Ovary (tissue), 9 donors: Measurements from ENCODE around the gene ZBED1. TPM values are rescaled to one million over a fixed set of nuclear protein-coding genes. Genes with fewer than 3 reads are reported as not detected.
"Not testable (repeated sequence)": the region's sequence is repeated elsewhere in the genome, so short reads cannot be mapped to it uniquely, and the experiment has no call there.

Experiments
- DNase-seq, 5 donors: peaks; one replicate each; pipeline ENCODE4 v3.0.0-alpha.2; 2019 to 2020
- H3K27ac ChIP-seq, 2 donors: fragments of 200-600 bp; one replicate each; pipeline versions ENCODE4 v1.5.1 to v1.8.0; 2019 to 2022
- H3K27me3 ChIP-seq: fragments of 200-600 bp; one replicate; pipeline ENCODE4 v1.8.0; 2022
- H3K36me3 ChIP-seq: fragments of 200-600 bp; sonication (generic); one replicate; pipeline ENCODE4 v1.5.1; 2019
- H3K4me1 ChIP-seq: one replicate; pipeline ENCODE4 v1.8.1; 2013; ENCODE audit warnings: mild to moderate bottlenecking, moderate library complexity; ENCODE audit not compliant: insufficient read depth
- H3K4me3 ChIP-seq: fragments of 200-600 bp; sonication (generic); one replicate; pipeline ENCODE4 v1.5.1; 2017
- H3K9me3 ChIP-seq, 2 donors: fragments of 200-600 bp in 1 of 2; sonication (generic) in 1 of 2; one replicate each; pipeline versions ENCODE4 v1.5.1 to v1.8.1; 2013 to 2019; ENCODE audit warnings: mild to moderate bottlenecking in 1 of 2, moderate library complexity in 1 of 2
- CTCF ChIP-seq, 3 donors: fragments of 450-650 bp in 2 of 3; fragments of 200-600 bp in 1 of 3; IDR thresholded peaks; one replicate each; pipeline versions ENCODE4 v1.5.1 to v1.8.0; 2016 to 2022; ENCODE audit warnings: antibody characterized with exemption in 3 of 3, mild to moderate bottlenecking in 1 of 3
- EP300 ChIP-seq: sonication (generic); formaldehyde crosslinking; IDR thresholded peaks from one replicate; pipeline ENCODE4 v1.6.1; 2017; ENCODE audit warnings: antibody characterized with exemption
- POLR2A ChIP-seq: fragments of 450-650 bp; IDR thresholded peaks from one replicate; pipeline ENCODE4 v1.6.1; 2017; ENCODE audit warnings: antibody characterized with exemption, mild to moderate bottlenecking, moderate library complexity
- WGBS, 3 donors: extraction: QIAGEN DNeasy Blood & Tissue Kit in 1 of 3; methylation state at CpG; one replicate each; pipeline versions ENCODE4 v1.1.5 to v1.1.7; 2013 to 2017; 5-methylcytosine and 5-hydroxymethylcytosine counted together
- intact Hi-C, 4 donors: fragments of 100-400 bp; cut with DNase I; formaldehyde crosslinking; loops; one replicate each; pipeline versions ENCODE4 v1.11.0 to v1.15.1; 2022 to 2023
- polyA plus RNA-seq, 2 donors: library from polyadenylated mRNA; stranded (reverse); fragments of 200-250 nt in 1 of 2; fragments of 350-450 nt in 1 of 2; fragmentation: Illumina TruSeq in 1 of 2; extraction: RNeasy Lipid Tissue Mini Kit (QIAGEN cat#74804) in 1 of 2; gene quantifications; one replicate each; pipeline ENCODE4 v1.2.3, GENCODE V29; 2013 to 2014
- total RNA-seq, 7 donors: library from RNA; depleted of rRNA in 2 of 7; stranded (reverse); fragments of >200 nt in 2 of 7; fragmentation: NEBNext Ultra II Directional in 3 of 7; extraction: Animal tissue kit (Norgen Biotek cat#: 25700) in 3 of 7; gene quantifications; one replicate each; pipeline versions ENCODE4 v1.1.0 to v1.2.4, GENCODE V29; 2016 to 2023
- donor health status: DM: no; HTN: no; CAD: no; lungs with moderate emphysema.
- donor health status: DM: no; HTN: no; CAD: no.
- donor health status: Bipolar disorder and iron deficiency.
- donor health status: DM: yes; HTN: yes; CAD: no.
- donor health status: DM: no; HTN: no; CAD: no.
- donor health status: DM: yes; HTN: yes; CAD: no.

Gene ZBED1
- total and polyA plus RNA-seq, 9 donors, result 23.4 to 39.0 (median 26.0) TPM

- DNase-seq, result no peak
- no peak overlapping the region for H3K27ac ChIP-seq
- no peak for TF ChIP-seq POLR2A
- no peak for TF ChIP-seq EP300
- no peak for TF ChIP-seq CTCF (IDR thresholded peaks at IDR 0.05)
- no peaks in the 10 kb centered on the region for H3K4me1 ChIP-seq
- H3K36me3 ChIP-seq, result no peaks in the 10 kb centered on the region
- no peaks in the 10 kb centered on the region for H3K9me3 ChIP-seq
- intact Hi-C loops, result no loop called here
- H3K27me3 ChIP-seq, result no peaks in the 10 kb centered on the region
- WGBS, 3 donors, result 96 to 99% (median 97%) methylated on average over 6 of the region's 6 CpGs
- H3K4me3 ChIP-seq, result no peak overlapping the region
Measured at GRCh38 chrX:2458309-2458708, 42.5 kb downstream of the ZBED1 start.

GRCh38 chrX:2457289-2458133, 43.3 kb downstream of the ZBED1 start:
- Histone ChIP-seq H3K27ac (no peak overlapping the region), H3K4me1 (no peaks in the 10 kb centered on the region), H3K4me3 (no peak overlapping the region), H3K36me3 (no peaks in the 10 kb centered on the region), H3K27me3 (no peaks in the 10 kb centered on the region), H3K9me3 (no peaks in the 10 kb centered on the region)
- no peak for TF ChIP-seq EP300
- 90 to 93% (median 92%) methylated on average over 26 of the region's 26 CpGs for WGBS, 3 donors
- intact Hi-C loops, result no loop called here
- no peak for DNase-seq

- H3K36me3 ChIP-seq, H3K9me3 ChIP-seq, H3K4me3 ChIP-seq, DNase-seq, H3K4me1 ChIP-seq, H3K27me3 ChIP-seq, intact Hi-C loops, H3K27ac ChIP-seq: not testable (repeated sequence)
- 92 to 94% (median 93%) methylated on average over 8 of the region's 8 CpGs for WGBS, 3 donors
Measured at GRCh38 chrX:2456091-2456490, 44.7 kb downstream of the ZBED1 start.

- H3K4me3 ChIP-seq, DNase-seq, H3K4me1 ChIP-seq, H3K27ac ChIP-seq, H3K36me3 ChIP-seq, H3K27me3 ChIP-seq, intact Hi-C loops, H3K9me3 ChIP-seq: not testable (repeated sequence)
- 96 to 98% (median 97%) methylated on average over 9 of the region's 9 CpGs for WGBS, 3 donors
Measured at GRCh38 chrX:2454620-2455019, 46.2 kb downstream of the ZBED1 start.

- intact Hi-C loops, result no loop called here
- no peaks in the 10 kb centered on the region for H3K36me3 ChIP-seq
- DNase-seq, result no peak
- WGBS, 3 donors, result 94 to 95% (median 94%) methylated on average over 4 of the region's 4 CpGs
- TF ChIP-seq CTCF (IDR thresholded peaks at IDR 0.05) (no peak), POLR2A (no peak), EP300 (no peak)
- peaks cover 4% of the 10 kb centered on the region for H3K4me1 ChIP-seq
- H3K9me3 ChIP-seq, result no peaks in the 10 kb centered on the region
- no peak overlapping the region for H3K4me3 ChIP-seq
- H3K27me3 ChIP-seq, result no peaks in the 10 kb centered on the region
- H3K27ac ChIP-seq, result no peak overlapping the region
Measured at GRCh38 chrX:2452799-2453198, 48.0 kb downstream of the ZBED1 start.

- no peak for DNase-seq
- H3K36me3 ChIP-seq, result no peaks in the 10 kb centered on the region
- H3K27me3 ChIP-seq, result no peaks in the 10 kb centered on the region
- H3K9me3 ChIP-seq, result no peaks in the 10 kb centered on the region
- intact Hi-C loops, result no loop called here
- no peak for TF ChIP-seq EP300
- 93 to 96% (median 95%) methylated on average over 22 of the region's 22 CpGs for WGBS, 3 donors
- no peak overlapping the region for H3K27ac ChIP-seq
- no peak overlapping the region for H3K4me3 ChIP-seq
- H3K4me1 ChIP-seq, result peaks cover 4% of the 10 kb centered on the region
Measured at GRCh38 chrX:2452317-2452784, 48.4 kb downstream of the ZBED1 start.
